Stimulated activated naive CD8-positive, alpha-beta T cell treated with anti-CD3 and anti-CD28 coated beads, Interleukin-15, Interleukin-2, amounts not matched to agents 100 U/mL and 50 U/mL, for 24 hours (primary cell): ENCODE data around the gene FXN.
"Not testable (repeated sequence)": the region's sequence is repeated elsewhere in the genome, so short reads cannot be mapped to it uniquely, and the experiment has no call there.

Experiments
- ATAC-seq: fragments of 150-1000 bp; cut with Tn5 transposase; one replicate; pipeline ENCODE4 v1.10.0; 2021
- DNase-seq: peaks from one replicate; pipeline ENCODE4 v3.0.0; 2021

Gene FXN

DNA sequence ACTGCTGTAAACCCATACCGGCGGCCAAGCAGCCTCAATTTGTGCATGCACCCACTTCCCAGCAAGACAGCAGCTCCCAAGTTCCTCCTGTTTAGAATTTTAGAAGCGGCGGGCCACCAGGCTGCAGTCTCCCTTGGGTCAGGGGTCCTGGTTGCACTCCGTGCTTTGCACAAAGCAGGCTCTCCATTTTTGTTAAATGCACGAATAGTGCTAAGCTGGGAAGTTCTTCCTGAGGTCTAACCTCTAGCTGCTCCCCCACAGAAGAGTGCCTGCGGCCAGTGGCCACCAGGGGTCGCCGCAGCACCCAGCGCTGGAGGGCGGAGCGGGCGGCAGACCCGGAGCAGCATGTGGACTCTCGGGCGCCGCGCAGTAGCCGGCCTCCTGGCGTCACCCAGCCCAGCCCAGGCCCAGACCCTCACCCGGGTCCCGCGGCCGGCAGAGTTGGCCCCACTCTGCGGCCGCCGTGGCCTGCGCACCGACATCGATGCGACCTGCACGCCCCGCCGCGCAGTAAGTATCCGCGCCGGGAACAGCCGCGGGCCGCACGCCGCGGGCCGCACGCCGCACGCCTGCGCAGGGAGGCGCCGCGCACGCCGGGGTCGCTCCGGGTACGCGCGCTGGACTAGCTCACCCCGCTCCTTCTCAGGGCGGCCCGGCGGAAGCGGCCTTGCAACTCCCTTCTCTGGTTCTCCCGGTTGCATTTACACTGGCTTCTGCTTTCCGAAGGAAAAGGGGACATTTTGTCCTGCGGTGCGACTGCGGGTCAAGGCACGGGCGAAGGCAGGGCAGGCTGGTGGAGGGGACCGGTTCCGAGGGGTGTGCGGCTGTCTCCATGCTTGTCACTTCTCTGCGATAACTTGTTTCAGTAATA is at the start of gene FXN:
TSS of gene FXN (plus strand) at position 315 of the 871 bp plus-strand sequence. CDS start at position 346, 31 bp downstream.
- DNase-seq (peak; percentile 89), ATAC-seq (peak; percentile 94)

DNA sequence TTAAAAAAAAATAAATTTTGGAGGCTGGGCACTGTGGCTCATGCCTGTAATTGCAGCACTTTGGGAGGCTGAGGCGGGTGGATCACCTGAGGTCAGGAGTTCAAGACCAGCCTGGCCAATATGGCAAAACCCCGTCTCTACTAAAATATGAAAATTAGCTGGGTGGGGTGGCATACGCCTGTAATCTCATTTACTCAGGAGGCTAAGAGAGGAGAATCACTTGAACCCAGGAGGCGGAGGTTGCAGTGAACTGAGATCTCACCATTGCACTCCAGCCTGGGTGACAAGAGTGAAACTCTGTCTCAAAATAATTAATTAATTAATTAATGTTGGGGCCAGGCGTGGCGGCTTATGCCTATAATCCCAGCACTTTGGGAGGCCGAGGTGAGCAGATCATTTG is 48.6 kb upstream of the FXN start:
- not testable (repeated sequence) for DNase-seq, ATAC-seq

DNA sequence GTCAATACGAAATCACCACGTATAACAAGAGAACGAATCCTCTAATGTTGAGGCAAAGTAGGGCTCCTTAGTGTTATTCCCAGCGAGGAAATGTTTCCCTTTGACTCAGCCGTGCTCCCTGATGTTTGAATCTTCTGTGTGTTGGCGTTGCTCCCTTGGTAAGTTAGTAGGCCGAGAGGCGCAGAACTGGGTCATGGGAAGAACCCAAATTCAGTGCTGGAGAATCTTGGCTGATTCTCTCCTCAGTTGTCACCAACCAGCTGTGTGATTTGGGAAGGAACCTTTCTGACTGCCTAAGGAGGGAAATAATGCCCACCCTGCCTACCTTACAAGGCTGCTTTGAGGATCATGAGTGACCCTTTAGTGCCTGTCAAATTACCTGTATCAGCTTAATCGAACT is 44.1 kb upstream of the FXN start:
- no peak for ATAC-seq
- DNase-seq = no peak

DNA sequence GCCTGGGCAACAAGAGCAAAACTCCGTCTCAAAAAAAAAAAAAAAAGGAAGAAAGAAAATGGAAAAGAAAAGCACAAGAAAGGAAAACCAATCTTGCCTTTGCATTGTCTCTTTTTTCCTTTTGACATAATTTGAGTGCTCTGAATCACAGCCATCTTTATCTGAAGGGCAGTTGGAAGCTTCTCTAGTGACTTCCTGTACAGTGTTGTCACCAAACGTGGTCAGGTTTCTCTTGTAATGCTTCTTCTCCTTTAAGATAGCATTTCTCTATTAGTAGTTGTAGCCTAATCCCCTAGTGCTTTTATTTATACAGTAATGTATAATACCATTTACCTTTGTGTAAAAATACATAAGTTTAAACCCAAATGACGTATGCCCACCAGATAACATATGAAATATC is 39.8 kb upstream of the FXN start:
- ATAC-seq (no peak), DNase-seq (no peak)

DNA sequence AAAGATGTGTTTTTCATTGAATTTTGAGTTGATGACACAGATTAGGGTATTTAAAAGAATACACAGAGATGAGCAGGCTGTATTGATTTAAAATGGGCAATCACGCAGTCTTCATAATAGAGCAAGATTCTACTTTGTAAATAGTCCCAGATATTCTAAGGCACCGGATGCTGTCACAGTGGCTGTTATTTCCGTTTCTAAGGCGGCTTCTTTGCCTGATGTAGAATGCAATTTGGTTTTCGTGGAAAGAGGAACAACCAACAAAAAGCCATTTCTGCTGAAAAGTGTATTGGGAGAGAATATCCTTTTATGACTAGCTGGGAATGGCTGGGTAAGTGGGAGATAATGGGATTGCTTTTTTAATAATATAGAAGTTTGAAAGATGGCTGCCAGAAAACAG is 39.1 kb upstream of the FXN start:
- no peak for DNase-seq
- ATAC-seq = no peak

DNA sequence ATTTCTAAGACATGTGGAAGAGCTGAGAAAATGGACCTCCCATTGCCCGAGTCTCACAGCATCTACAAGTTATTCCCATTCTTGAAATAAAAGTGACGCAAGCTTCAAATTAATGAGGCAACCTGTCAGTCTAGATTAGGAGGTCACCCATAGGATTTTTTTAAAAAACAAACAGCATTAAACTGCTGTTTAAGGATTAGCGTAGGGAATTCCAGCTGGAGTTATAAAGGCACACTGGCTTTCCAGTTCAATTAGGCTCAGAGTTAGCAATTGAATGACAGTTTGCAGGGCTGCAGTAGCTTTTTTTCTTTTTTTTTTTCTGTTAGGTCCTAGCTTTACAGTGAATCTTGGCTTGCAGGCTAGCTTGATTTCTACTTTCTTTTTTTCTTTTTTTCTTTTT is 37.9 kb upstream of the FXN start:
- no peak for ATAC-seq

DNA sequence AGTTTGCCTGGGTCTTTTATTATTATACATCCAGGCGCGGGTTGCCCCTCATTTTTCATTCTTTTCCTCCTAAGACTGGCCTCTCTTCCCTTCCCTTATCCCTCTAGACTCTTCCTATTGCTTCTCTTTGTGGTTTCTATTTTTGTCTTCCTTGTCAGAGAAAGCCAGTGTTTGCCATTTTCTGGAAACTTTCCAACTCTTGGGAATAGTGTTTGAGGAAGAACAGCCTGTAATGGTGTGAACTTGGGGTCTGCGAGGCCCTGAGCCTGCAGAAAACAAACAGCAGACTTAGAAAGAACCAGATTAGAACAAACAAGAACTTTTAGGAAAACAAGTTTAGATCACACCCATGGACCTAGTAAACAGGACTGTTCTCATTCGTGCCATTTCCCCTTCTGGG is 37.2 kb upstream of the FXN start:
- no peak for DNase-seq
- ATAC-seq = no peak

More for the DNA sequence above, 37.9 kb upstream of the FXN start:
- no peak for DNase-seq

DNA sequence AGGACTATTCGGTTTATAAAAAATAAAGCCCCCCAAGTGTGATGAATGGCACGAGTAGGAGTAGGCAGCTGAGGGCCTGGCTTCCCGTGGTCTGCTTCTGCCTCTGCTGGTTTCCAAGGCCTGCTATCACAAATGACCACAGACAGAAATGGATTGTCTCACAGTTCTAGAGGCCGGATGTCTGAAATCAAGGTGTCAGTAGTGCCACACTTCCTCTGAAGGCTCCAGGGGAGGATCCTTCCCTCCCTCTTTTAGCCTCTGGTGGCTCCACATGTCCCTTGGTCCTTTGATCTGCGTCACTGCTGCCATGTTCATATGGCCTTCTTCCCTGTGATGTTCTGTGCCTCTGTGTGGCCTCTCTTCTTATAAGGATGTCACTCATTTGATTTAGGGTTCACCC is 36.7 kb upstream of the FXN start:
- ATAC-seq = no peak

DNA sequence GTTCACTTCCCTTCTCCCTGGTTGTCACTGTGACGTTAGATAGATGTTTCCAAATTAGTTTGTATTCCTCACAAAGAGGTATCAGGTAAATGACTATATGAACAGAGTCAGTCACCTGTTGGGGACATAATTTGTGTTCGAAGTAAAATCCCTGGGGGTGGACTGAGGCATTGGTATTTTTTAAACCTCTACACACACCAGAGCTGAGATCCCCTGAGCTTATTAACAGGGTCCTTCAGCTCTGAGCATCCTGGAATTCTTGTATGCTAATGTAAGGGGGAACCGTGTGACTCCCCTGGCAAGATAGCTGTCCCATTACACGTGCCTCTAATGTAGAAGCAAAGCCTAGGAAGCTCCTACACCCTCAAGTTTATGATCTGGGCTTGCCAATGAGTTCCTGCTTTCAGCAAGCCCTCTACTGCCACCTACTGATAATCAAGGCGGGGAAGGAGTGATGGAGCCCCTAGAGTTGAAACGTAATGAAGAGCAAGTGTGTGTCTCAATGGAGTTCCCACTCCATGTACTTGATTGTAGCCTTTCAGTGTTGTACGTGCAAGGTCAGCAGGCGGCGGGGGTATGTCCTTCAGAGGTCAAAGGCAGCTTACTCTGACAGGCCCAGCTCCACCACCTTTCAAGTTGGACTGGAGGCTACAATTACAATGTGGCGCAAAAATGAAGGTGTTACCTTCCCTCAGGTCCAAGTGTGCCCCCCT is 36.0 kb upstream of the FXN start:
- DNase-seq (peak; percentile 69), ATAC-seq (peak; percentile 91)

More for the DNA sequence above, 36.7 kb upstream of the FXN start:
- no peak for DNase-seq

DNA sequence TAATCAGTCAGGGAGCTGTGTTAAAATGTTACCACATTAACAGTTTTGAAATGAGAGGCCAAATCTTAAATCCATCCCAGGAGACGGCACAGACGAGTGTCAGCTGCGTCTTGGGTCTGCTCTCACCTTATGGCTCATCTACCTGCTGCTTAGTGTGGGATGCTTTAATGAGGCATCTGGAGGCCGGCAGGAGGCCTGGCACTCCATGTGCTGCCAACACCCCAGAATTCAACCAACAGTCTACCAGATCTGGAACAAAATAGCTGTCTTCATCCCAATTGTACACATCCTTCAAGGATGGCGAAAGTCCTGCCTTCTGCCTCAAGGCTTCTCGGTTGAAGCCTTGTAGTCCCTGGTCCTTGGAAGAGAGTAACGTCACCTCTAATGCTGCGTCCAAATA is 33.6 kb upstream of the FXN start:
- ATAC-seq (no peak), DNase-seq (no peak)

DNA sequence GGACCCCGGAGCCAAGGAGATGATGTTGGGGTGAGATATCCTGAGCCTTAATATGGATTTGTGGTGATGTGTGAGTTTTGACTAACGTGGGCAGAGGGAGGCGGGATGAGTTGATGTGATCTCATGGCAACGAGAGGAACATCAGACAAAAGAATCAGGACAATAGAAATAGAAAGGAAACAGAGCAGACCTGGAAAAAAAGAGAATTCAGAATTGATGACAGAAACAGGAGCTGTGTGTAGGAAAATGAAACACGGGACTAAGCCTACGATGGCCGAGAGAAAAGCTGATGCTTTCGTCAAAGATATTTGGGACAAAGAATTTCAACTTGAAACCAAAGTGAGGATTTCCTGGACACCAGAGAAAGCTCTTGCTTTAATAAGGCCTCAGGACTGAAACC is 32.5 kb upstream of the FXN start:
- DNase-seq (no peak), ATAC-seq (no peak)

DNA sequence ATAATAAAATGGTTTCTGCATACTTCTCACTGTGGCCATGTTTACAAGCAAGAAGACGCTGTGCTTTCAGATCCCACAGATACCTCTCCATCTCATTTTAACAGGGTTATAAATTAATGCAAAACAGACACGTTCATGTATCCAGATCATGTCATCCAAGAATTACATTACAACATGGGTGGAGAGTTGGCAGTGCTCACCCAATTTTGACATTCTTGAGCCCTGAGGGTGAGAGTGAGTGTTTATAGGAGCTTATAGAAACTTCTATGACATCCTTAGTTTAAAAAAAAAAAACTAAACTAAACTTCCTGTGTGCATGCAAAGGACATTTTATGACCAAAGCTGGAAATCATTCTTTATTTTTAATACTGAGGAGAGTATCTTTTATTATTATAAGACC is 30.7 kb upstream of the FXN start:
- DNase-seq = no peak
- no peak for ATAC-seq

DNA sequence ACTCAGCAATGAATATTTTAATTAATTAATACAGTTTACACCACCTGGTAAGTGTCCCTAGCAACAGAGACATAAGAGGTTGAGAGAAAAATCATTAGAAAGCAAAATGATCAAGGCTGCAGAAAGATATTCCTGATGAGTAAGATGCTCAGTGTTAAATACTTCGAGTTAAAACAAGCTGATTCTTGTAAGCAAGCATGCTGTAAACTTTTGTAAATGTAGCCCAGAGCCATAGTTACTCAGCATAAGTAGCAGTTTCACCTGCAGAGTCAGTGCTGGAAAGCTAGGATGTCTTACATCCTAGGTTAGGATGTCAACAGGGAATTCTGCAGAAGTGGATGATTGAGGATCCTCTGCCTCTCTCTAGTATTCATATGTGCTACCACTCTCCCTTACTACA is 25.8 kb upstream of the FXN start:
- no peak for ATAC-seq

DNA sequence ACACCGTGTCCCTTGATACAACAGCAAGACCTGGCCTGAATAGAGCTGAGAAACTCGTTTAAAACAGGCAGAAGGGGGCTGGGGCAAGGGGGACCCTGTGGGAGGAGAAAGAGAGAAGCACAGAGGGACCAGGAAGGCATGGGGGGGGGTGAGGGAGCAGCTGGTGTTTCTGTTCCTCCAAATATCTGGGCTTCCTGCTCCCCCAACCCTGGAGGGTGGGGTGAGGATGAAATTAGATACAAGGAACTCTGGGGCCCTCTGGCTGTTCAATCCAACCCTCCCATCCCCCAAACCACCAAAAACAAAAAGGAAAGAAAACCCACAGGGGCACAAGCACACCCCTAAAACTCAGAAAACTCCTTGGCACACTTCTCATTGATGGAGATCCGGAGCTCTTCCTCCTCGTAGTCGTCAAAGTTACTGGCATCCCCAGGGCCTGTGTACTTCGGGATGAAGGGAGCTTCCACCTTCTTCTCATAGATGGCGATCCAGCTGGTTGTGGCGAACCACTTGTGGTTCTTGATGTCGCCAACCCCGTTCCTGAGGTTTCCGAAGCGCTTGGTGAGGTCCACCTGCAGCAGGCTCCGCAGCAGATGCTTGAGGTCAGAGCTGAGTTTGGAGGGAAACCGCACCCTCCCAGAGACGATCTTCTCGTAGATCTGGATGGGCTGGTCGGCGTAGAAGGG is 22.7 kb upstream of the FXN start:
- no peak for DNase-seq
- ATAC-seq = no peak

More for the DNA sequence above, 25.8 kb upstream of the FXN start:
- DNase-seq = no peak

DNA sequence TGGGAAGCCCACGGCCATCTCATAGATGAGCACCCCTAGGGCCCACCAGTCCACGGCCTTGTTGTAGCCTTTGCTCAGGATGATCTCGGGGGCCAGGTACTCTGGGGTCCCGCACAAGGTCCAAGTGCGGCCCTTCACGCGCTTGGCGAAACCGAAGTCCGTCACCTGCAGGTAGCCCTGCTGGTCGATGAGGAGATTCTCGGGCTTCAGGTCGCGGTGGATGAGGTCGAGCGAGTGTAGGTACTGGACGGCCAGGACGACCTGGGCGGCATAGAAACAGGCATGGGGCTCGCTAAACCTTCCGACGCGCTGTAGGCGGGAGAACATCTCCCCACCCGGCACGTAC is 22.2 kb upstream of the FXN start:
- ATAC-seq = no peak
- DNase-seq = no peak

DNA sequence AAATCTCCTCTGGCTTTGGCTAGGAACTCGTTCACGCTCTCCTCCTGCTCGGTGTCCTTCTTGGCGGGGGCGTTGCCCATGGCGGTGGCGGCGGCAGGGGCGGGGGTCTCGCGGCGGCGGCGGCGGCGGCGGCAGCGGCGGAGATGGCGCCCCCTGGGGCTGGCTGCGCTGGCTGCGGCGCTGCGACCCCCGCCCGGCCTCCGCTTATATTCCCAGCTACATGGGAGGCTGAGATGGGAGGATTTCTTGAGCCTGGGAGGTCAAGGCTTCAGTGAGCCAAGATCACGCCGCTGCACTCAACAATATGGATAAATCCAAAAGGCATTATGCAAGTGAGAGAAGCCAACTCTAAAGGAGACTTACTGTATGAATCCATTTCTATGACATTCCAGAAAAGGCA is 21.5 kb upstream of the FXN start, which contains the start of gene PRKACG:
TSS of gene PRKACG (minus strand) at position 101 of the 400 bp plus-strand sequence. CDS start at position 80, 21 bp downstream.
- ATAC-seq (no peak), DNase-seq (no peak)

DNA sequence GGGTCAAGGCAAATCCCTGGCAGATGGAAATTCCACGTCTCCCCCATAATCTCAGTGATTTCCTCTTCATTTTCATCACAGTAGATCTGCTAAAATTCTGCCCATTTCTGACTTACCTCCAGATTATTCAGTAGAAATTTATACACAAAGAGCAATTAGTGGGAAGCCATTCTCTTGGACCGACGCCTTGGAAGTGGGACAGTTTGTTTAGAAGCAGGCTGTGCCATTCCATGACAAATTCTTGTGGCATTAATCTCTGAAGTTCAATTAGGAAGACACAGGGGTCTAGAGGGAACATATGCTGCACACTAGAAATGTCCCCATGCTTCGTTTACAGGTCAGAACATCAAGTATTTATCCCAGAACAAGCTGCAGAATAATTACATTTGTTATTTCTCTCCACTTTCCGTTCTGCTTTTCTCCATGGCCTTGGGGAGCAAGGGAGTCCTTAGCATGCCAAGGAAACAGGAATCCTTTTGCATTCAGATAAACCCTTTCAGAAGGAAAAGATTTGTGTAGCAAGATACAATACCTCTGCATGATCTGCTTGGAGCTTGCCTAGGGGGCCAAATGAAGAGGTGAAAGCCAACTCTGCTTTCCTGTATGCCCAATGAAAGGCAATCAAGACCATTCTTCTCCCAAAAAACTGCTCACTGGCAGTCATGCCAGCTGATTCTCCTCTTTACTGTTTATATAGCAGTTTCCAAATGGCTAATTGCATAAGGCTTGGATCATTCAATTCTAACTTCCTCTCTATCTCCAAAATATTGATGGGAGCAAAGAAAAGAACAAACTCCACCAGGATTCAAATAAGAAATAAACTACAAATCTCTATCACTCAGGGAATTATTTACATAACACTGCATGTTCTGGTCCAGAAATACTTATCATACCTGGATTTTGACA is 19.1 kb upstream of the FXN start:
- no peak for DNase-seq

DNA sequence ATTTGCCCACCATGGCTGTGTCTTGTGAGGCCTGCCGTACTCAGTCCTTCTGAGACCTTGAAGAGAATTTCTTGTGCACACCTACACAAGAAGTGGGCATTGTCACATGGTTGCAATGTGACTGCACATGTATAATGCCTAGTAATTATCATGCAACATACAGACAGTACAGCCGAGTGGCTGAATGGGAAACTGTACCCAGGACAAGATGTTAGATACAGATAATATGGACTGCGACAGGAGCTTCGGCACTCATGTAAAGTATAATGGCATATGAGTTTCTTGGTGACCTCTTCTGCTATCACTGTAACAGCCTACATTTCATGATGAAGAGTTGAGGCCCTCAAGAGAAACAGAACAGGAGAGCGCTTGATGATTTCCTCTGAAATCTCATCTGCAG is 16.8 kb upstream of the FXN start:
- ATAC-seq = no peak
- DNase-seq = no peak

More for the DNA sequence above, 19.1 kb upstream of the FXN start:
- ATAC-seq = no peak

DNA sequence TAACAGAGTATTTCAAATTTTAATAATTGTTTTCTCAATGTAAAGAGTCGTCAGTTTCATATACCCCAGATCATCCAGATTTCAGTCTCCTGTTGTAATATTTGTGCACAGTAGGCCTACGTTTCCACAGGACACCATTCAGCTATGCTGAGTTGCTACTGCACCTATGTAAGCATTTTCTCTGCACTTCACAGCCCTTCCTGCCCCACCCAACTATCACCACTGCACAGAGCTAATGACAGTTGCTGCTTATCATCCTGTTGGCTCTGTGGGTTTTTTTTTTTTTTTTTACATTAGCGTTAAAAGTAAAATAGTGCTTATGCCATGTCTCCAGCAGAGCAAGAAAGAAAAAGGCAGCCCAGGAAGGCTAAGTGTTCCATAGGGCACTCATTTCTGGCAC is 15.7 kb upstream of the FXN start:
- ATAC-seq (no peak), DNase-seq (no peak)

DNA sequence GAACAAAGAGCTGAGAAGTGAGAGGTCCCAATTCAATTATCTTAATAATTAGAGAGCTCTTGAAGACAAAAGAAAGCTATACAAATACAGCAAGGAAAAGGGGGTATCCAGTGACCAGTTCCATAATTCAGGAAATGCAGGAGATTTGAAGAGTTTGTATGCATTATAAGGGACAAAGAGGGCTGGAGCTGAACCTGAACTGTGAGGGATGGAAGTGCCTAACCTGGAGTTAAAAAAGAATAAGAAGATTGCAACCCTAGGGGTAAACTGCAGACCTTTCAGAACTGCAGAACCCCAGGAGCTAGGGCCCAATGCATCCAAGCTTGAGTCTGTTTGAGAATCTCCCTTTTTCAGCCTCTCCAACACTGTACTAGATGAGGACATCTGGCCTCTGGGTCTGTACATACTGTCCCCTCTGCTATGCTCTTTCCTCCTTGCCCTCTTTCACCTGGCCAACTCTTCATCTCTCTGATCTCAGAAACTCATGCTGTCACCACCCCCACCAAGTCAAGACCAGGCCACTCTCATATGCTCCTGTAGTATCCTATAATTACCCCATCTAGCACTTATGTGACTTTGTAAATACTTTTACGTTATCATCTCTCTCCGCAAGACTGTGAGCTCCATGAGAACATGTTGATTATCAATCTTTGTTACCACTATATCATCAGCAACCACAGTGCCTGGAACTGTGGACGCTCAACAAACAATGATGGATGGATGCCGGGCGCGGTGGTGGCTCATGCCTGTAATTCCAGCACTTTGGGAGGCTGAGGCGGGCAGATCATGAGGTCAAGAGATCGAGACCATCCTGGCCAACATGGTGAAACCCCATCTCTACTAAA is 15.0 kb upstream of the FXN start:
- no peak for DNase-seq
- no peak for ATAC-seq

DNA sequence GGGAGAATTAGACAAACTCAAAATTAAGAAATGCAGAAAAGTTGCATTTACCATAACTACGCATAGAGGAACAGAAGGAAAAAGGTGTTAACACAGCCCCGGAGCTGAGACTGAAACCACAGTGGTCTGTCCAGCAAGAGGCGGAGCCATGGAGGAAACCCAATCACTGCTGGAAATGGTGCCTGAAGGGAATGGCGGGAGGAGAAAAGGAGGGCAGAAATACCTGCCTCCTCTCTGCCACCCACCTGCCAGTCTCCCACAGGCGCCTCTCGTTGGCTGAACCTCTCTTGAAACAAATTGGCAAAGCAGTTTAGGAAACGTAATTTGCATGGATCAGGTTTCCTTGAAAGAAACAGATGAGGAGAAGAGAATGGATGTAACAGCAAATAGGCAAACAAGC is 11.9 kb upstream of the FXN start:
- ATAC-seq (no peak), DNase-seq (no peak)
